ENCODE data around the gene ILF3.

GRCh38 chr19:10717054-10717355 is 62.9 kb downstream of the ILF3 start:
- TF ChIP-seq BHLHE40 (IDR thresholded peaks at IDR 0.05; ENCODE audit: low read length) (no peak), ZFX (CRISPR knock-in tag; IDR thresholded peaks at IDR 0.05; ENCODE audit: low read depth) (no peak), NFE2L2 (IDR thresholded peaks at IDR 0.05; ENCODE audit: low read length) (no peak), ZUFSP (CRISPR knock-in tag; IDR thresholded peaks at IDR 0.05; ENCODE audit: borderline replicate concordance) (no peak), ATF1 (CRISPR knock-in tag; IDR thresholded peaks at IDR 0.05) (no peak)

All from HepG2 (cell line).